Keratinocyte (primary cell): Measurements from ENCODE around the gene GNA15. TPM values are rescaled to one million over a fixed set of nuclear protein-coding genes. Genes with fewer than 3 reads are reported as not detected.
A peak's percentile ranks its signal among the peaks of the same experiment; 100 is the strongest.

ENCODE experiments used
- DNase-seq: peaks from one replicate; pipeline ENCODE4 v3.0.0-alpha.2; 2011; ENCODE audit warnings: low read depth, missing footprints, low spot score
- FAIRE-seq: peaks from 2 replicates; lab custom pipeline; 2011; peaks lifted over from hg19 to GRCh38; lab: Jason Lieb, UNC
- H2AFZ ChIP-seq: 2 replicates; pipeline ENCODE4 v1.6.0; 2012; ENCODE audit warnings: low read length, control low read depth, inconsistent platforms; ENCODE audit not compliant: control insufficient read depth
- H3K27ac ChIP-seq: 2 replicates; pipeline ENCODE4 v1.5.1; 2011; ENCODE audit warnings: low read length; ENCODE audit not compliant: control insufficient read depth, insufficient read depth
- H3K27me3 ChIP-seq: 3 replicates; pipeline ENCODE4 v1.6.0; 2011; ENCODE audit warnings: low read length; ENCODE audit not compliant: control insufficient read depth, insufficient read depth; ENCODE audit errors: extremely low read depth
- H3K36me3 ChIP-seq, 2 experiments: 2 replicates in 1 of 2; 3 replicates in 1 of 2; pipeline ENCODE4 v1.5.1; 2011; ENCODE audit warnings: low read length in 2 of 2, mild to moderate bottlenecking in 1 of 2; ENCODE audit not compliant: control insufficient read depth in 2 of 2, insufficient read depth in 2 of 2; ENCODE audit errors: extremely low read depth in 1 of 2
- H3K4me1 ChIP-seq: 3 replicates; pipeline ENCODE4 v1.5.1; 2011; ENCODE audit warnings: low read length; ENCODE audit not compliant: control insufficient read depth, insufficient read depth; ENCODE audit errors: extremely low read depth
- H3K4me2 ChIP-seq: 3 replicates; pipeline ENCODE4 v1.6.0; 2011; ENCODE audit warnings: low read depth, low read length; ENCODE audit not compliant: control insufficient read depth, insufficient read depth; ENCODE audit errors: extremely low read depth
- H3K4me3 ChIP-seq, 3 experiments: fragments of 200-600 bp in 1 of 3; sonication (generic) in 1 of 3; 2 replicates in 2 of 3; 3 replicates in 1 of 3; pipeline ENCODE4 v1.5.1; 2011 to 2016; ENCODE audit warnings: low read length in 3 of 3, mild to moderate bottlenecking in 3 of 3, control low read depth in 2 of 3, inconsistent platforms in 1 of 3, low read depth in 1 of 3, mixed read lengths in 1 of 3, mixed run types in 1 of 3, moderate library complexity in 1 of 3; ENCODE audit not compliant: control insufficient read depth in 2 of 3, insufficient read depth in 2 of 3; ENCODE audit errors: extremely low read depth in 1 of 3
- H3K79me2 ChIP-seq: 2 replicates; pipeline ENCODE4 v1.6.0; 2012; ENCODE audit warnings: low read length; ENCODE audit not compliant: control insufficient read depth, insufficient read depth
- H3K9ac ChIP-seq: 3 replicates; pipeline ENCODE4 v1.6.0; 2011; ENCODE audit warnings: low read length; ENCODE audit not compliant: control insufficient read depth, insufficient read depth; ENCODE audit errors: extremely low read depth
- H3K9me1 ChIP-seq: 3 replicates; pipeline ENCODE4 v1.6.0; 2011; ENCODE audit warnings: low read length; ENCODE audit not compliant: control insufficient read depth, insufficient read depth; ENCODE audit errors: extremely low read depth
- H3K9me3 ChIP-seq: 2 replicates; pipeline ENCODE4 v1.5.1; 2012; ENCODE audit warnings: low read depth, low read length; ENCODE audit not compliant: control insufficient read depth
- H4K20me1 ChIP-seq: 3 replicates; pipeline ENCODE4 v1.6.0; 2011; ENCODE audit warnings: low read length; ENCODE audit not compliant: control insufficient read depth, insufficient read depth; ENCODE audit errors: extremely low read depth
- CTCF ChIP-seq, 3 experiments: IDR thresholded peaks in 1 of 3; conservative IDR thresholded peaks in 1 of 3; optimal IDR thresholded peaks in 1 of 3; 2 replicates in 2 of 3; 3 replicates in 1 of 3; pipeline versions ENCODE3 to v1.5.1; 2011; ENCODE audit warnings: low read length in 3 of 3, mild to moderate bottlenecking in 3 of 3, moderate library complexity in 2 of 3, control low read depth in 1 of 3, inconsistent platforms in 1 of 3; ENCODE audit not compliant: insufficient read depth in 2 of 3; ENCODE audit errors: extremely low read depth in 1 of 3
- EZH2 ChIP-seq: IDR thresholded peaks from one replicate; pipeline ENCODE4 v1.6.1; 2012; ENCODE audit warnings: inconsistent platforms, mild to moderate bottlenecking, low read length, moderate library complexity
- dilution Hi-C: fragments of 300-500 bp; cut with MboI; formaldehyde crosslinking; loops from one replicate; pipeline ENCODE4 v1.7.0; 2020; ENCODE audit warnings: low sequenced_read_pairs; ENCODE audit not compliant: extremely low pct_ligation_motif_present
- polyA plus RNA-seq, 5 experiments: library from polyadenylated mRNA; depleted of rRNA in 3 of 5; stranded (reverse) in 3 of 5; stranded (forward) in 1 of 5; unstranded in 1 of 5; fragments of >200 nt; gene quantifications; 1 replicate in 1 of 5; 2 replicates in 3 of 5; 3 replicates in 1 of 5; pipeline versions ENCODE4 v1.2.1 to v1.2.3, GENCODE V29; 2011 to 2012; ENCODE audit warnings: missing spikeins in 2 of 5, low read depth in 1 of 5, low replicate concordance in 1 of 5

The GNA15 gene
- polyA plus RNA-seq, 1 donor (not counting 4 experiments of a cell fraction or from before 2014, with no cell fraction given), result 60.0 TPM

GRCh38 chr19:3208317-3209207, 72.7 kb downstream of the GNA15 start:
- Histone ChIP-seq H3K9me3 (no peaks in the 10 kb centered on the region), H3K9ac (no peak overlapping the region), H3K4me1 (no peaks in the 10 kb centered on the region), H4K20me1 (peaks cover 6% of the 10 kb centered on the region), H3K4me3 (no peak overlapping the region), H2AFZ (no peak overlapping the region), H3K27me3 (no peaks in the 10 kb centered on the region), H3K36me3 (peaks cover 20 to 25% of the 10 kb centered on the region in 2 experiments), H3K9me1 (no peaks in the 10 kb centered on the region), H3K4me2 (no peak overlapping the region), H3K79me2 (no peaks in the 10 kb centered on the region), H3K27ac (no peak overlapping the region)
- DNase-seq (no peak), FAIRE-seq (no peak)
- TF ChIP-seq EZH2 (no peak), CTCF (optimal IDR thresholded peaks at IDR 0.05 in 1 of 3, IDR thresholded peaks at IDR 0.05 in 1 of 3, conservative IDR thresholded peaks at IDR 0.05 in 1 of 3; ENCODE audit: extremely low read depth in 1 of 3, insufficient read depth in 2 of 3, low read length in 3 of 3) (no peak)
- dilution Hi-C loops, result no loop called here

GRCh38 chr19:3210347-3211017, 74.6 kb downstream of the GNA15 start:
- Histone ChIP-seq H3K9me1 (no peaks in the 10 kb centered on the region), H3K4me2 (no peak overlapping the region), H2AFZ (no peak overlapping the region), H3K36me3 (peaks cover 15 to 16% of the 10 kb centered on the region in 2 experiments), H3K9ac (no peak overlapping the region), H3K27ac (no peak overlapping the region), H3K4me1 (no peaks in the 10 kb centered on the region), H3K9me3 (no peaks in the 10 kb centered on the region), H3K4me3 (no peak overlapping the region), H4K20me1 (peaks cover 6% of the 10 kb centered on the region), H3K27me3 (no peaks in the 10 kb centered on the region), H3K79me2 (no peaks in the 10 kb centered on the region)
- DNase-seq (peak; percentile 7), FAIRE-seq (peak; percentile 46)
- TF ChIP-seq EZH2 (no peak), CTCF (optimal IDR thresholded peaks at IDR 0.05 in 1 of 3, IDR thresholded peaks at IDR 0.05 in 1 of 3, conservative IDR thresholded peaks at IDR 0.05 in 1 of 3; ENCODE audit: extremely low read depth in 1 of 3, insufficient read depth in 2 of 3, low read length in 3 of 3) (peak; percentile 79 to 90 (median 85))
- dilution Hi-C loops, result no loop called here
